ENCODE results near the gene STARD5.

STARD5 gene

GRCh38 chr15:81347910-81348309, 24.0 kb upstream of the STARD5 start:
- TF ChIP-seq CTCF (IDR thresholded peaks at IDR 0.05; ENCODE audit: borderline replicate concordance, control extremely low read depth, extremely low read depth, insufficient read depth, missing control alignments) = no peak
- DNase-seq (ENCODE audit: low spot score) = no peak
- in situ Hi-C loops (cut with MboI; ENCODE audit: low sequenced_read_pairs, unreplicated experiment) = no loop called here

GRCh38 chr15:81346611-81347010, 22.7 kb upstream of the STARD5 start:
- DNase-seq (ENCODE audit: low spot score) = no peak
- in situ Hi-C loops (cut with MboI; ENCODE audit: low sequenced_read_pairs, unreplicated experiment) = no loop called here
- no peak for TF ChIP-seq CTCF (IDR thresholded peaks at IDR 0.05; ENCODE audit: borderline replicate concordance, control extremely low read depth, extremely low read depth, insufficient read depth, missing control alignments)

- no peak for TF ChIP-seq CTCF (IDR thresholded peaks at IDR 0.05; ENCODE audit: borderline replicate concordance, control extremely low read depth, extremely low read depth, insufficient read depth, missing control alignments)
- in situ Hi-C loops (cut with MboI; ENCODE audit: low sequenced_read_pairs, unreplicated experiment) = no loop called here
- no peak for DNase-seq (ENCODE audit: low spot score)
Measured at GRCh38 chr15:81343371-81343770, 19.4 kb upstream of the STARD5 start.

GRCh38 chr15:81341351-81341750, 17.4 kb upstream of the STARD5 start:
- DNase-seq (ENCODE audit: low spot score) = no peak
- no peak for TF ChIP-seq CTCF (IDR thresholded peaks at IDR 0.05; ENCODE audit: borderline replicate concordance, control extremely low read depth, extremely low read depth, insufficient read depth, missing control alignments)
- in situ Hi-C loops (cut with MboI; ENCODE audit: low sequenced_read_pairs, unreplicated experiment) = no loop called here

GRCh38 chr15:81339851-81340250, 15.9 kb upstream of the STARD5 start:
- no peak for DNase-seq (ENCODE audit: low spot score)
- in situ Hi-C loops (cut with MboI; ENCODE audit: low sequenced_read_pairs, unreplicated experiment) = loop anchor here (10.0 kb wide), 1 partner anchor 55 kb away; no protein-coding TSS in a partner anchor
- TF ChIP-seq CTCF (IDR thresholded peaks at IDR 0.05; ENCODE audit: borderline replicate concordance, control extremely low read depth, extremely low read depth, insufficient read depth, missing control alignments) = no peak

GRCh38 chr15:81339321-81339720, 15.4 kb upstream of the STARD5 start:
- DNase-seq (ENCODE audit: low spot score) = no peak
- TF ChIP-seq CTCF (IDR thresholded peaks at IDR 0.05; ENCODE audit: borderline replicate concordance, control extremely low read depth, extremely low read depth, insufficient read depth, missing control alignments) = no peak
- in situ Hi-C loops (cut with MboI; ENCODE audit: low sequenced_read_pairs, unreplicated experiment) = loop anchor here (10.0 kb wide), 1 partner anchor 55 kb away; no protein-coding TSS in a partner anchor
